Measurements from ENCODE around the gene TUBD1.

Gene TUBD1

DNA sequence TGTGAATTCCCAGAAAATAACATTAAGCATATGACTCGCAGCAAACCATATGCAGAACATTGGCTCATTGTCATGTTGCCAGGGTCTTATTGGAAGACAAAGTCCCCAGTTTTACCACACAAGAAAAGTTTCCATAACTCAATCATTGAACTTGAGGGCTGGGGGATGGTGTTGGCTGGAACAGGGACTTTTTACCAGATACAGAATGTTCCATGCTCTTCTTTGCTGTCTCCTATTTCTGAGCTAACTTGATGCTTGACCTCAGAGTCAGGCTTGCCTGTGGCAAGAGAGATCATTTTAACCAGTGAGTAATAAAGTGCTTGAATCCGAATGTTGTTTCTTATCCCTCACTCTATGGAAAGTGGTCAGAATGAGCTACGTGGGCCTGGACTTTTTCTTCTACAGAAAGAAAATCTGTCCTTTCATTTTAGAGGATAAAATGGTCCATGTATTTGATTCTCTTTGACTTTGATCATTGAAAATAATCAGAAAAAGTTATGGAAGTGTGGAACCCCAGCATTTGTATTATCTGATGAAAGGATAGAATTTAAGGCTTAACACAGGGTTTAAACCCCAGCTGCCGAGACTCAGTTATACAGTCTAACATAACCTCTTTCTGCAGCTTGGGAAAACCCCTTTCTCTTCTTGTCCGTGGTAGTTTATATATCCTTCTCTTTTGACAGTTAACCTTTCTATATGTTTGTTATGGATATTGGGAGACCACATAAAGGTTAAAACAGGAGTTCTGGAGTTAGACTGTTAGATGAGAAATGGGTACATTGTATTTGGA lies 67.0 kb downstream of the TUBD1 start:
- DNase-seq (ENCODE audit: low read depth): no peak

DNA sequence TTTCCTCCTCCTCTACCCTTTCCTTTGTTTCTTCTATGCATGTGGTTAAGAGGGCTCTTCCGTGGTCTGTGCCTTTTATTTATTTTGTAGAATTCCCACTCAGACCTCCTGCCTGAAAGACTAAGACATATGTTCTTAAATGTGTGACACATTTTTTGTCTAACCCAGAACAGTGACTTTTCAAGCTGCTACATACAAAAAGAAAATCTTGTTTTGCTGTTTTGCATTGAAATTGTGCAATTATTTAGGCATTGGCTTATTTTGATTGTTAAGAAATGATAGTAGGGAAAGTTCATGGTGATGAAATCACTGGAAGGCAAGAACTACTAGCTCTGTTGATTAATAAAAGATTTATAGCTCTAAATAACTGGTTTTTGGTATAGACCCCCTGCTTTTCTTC lies 76.8 kb downstream of the TUBD1 start:
- DNase-seq (ENCODE audit: low read depth): no peak

DNA sequence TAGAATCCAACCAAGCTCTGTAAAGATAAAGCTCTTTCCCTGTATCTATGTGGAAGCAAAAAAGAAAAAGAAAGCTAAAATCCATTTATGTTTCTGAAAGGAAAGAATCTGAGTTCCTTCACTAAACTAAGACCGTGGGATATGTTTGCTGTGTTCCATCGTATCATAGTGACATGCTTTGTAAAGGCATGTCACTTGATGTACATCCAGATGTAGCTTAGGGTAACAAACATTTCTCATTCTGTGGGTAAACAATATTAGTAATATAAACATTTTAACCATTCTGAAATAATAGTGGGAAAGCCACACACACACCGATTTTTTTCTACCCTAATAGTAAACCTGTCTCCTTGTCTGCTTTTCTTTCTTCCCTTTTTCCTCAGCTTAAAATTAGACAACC lies 78.1 kb downstream of the TUBD1 start:
- no peak for DNase-seq (ENCODE audit: low read depth)

GRCh38 chr17:59814276-59814675 lies 78.5 kb downstream of the TUBD1 start:
- DNase-seq (ENCODE audit: low read depth): no peak

DNA sequence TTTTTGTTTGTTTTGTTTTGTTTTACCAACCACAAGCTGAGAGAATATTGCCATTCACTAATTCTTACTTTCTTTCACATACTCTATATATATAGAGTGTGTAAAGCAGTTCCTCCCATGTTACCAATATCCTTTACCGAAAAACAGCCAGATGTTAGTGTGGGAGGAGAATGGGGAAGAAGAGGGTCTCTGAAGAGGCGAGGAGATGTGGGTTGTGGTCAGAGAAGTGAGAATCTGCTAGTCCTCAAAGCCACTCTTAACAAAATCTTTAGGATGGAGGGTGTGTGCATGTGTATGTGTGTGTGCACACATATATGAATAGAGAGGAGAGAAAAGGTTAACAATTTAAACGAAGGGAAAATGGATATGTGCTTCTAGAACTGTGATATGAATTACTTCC lies 80.6 kb downstream of the TUBD1 start:
- DNase-seq (ENCODE audit: low read depth): no peak

GRCh38 chr17:59811209-59811608 lies 81.5 kb downstream of the TUBD1 start:
- DNase-seq (ENCODE audit: low read depth): no peak

DNA sequence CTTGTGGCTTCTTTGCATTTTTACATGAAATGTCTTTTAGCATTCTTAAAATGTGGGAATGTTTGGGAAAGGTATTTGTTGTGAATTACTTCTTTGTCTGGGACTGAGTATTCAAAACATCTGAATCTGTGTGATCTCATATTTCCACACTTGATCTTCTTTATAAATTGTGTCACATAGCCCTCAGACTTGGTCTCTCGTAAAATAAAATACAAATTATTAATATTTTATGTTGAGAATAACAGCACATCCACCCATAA lies 81.9 kb downstream of the TUBD1 start:
- no peak for DNase-seq (ENCODE audit: low read depth)

All from activated T-cell treated with anti-CD3 and anti-CD28 coated beads for 24 hours (primary cell).